Hematopoietic multipotent progenitor cell treated with erythropoietin and hydrocortisone succinate and interleukin-3 and kit ligand, for 8 days (in vitro differentiated cells): ENCODE results near the gene MAML1.
"Not testable (repeated sequence)": the region's sequence is repeated elsewhere in the genome, so short reads cannot be mapped to it uniquely, and the experiment has no call there.

Experiments
- DNase-seq: peaks from one replicate; pipeline ENCODE4 v3.0.0-alpha.2; 2015

Gene MAML1

DNA sequence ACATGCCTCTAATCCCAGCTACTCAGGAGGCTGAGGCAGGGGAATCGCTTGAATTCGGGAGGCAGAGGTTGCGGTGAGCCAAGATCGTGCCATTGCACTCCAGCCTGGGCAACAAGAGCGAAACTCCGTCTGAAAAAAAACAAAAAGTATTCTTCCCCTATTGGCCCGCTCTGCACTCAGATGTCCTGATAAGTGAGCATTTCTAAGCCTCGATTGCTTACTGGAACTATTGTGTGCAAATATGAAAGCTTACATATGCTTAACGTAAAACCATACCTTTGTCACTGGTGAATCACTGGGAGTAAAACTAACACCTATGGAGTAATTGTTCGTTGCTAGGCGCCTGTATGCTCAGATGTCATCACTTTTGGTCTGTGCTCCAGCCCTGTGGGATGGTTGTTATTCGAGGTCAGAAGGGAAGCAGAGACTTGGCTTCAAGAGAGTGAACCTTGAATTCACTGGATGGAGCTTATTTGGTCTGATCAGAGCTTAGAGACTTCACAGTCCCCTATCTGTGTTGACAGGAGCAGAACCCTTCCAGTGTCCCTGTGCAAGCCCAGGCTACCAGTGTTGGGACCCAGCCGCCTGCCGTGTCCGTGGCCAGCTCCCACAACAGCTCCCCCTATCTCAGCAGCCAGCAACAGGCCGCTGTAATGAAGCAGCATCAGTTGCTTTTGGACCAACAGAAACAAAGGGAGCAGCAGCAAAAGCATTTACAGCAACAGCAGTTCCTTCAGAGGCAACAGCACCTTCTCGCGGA, 35.9 kb downstream of the MAML1 start:
- DNase-seq, result no peak

GRCh38 chr5:179769271-179769670, 36.6 kb downstream of the MAML1 start:
- DNase-seq, result no peak

- no peak for DNase-seq
Observed at GRCh38 chr5:179769796-179770195, 37.2 kb downstream of the MAML1 start.

GRCh38 chr5:179771311-179771895, 38.8 kb downstream of the MAML1 start:
- DNase-seq, result peak; percentile 39

- no peak for DNase-seq
Observed at GRCh38 chr5:179772351-179772750, 39.7 kb downstream of the MAML1 start.

GRCh38 chr5:179773686-179774040, 41.0 kb downstream of the MAML1 start:
- DNase-seq, result no peak

DNA sequence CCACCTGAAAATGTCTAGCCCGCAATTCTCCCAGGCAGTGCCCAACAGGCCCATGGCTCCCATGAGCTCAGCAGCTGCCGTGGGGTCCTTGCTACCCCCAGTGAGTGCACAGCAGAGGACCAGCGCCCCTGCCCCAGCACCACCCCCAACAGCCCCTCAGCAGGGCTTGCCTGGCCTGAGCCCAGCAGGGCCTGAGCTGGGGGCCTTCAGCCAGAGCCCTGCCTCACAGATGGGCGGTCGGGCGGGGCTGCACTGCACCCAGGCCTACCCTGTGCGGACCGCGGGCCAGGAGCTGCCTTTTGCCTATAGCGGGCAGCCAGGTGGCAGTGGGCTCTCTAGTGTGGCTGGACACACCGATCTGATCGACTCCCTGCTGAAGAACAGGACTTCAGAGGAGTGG, 41.8 kb downstream of the MAML1 start:
- no peak for DNase-seq

GRCh38 chr5:179776411-179776938, 43.9 kb downstream of the MAML1 start:
- DNase-seq, result no peak

GRCh38 chr5:179777456-179777855, 44.8 kb downstream of the MAML1 start:
- no peak for DNase-seq

DNA sequence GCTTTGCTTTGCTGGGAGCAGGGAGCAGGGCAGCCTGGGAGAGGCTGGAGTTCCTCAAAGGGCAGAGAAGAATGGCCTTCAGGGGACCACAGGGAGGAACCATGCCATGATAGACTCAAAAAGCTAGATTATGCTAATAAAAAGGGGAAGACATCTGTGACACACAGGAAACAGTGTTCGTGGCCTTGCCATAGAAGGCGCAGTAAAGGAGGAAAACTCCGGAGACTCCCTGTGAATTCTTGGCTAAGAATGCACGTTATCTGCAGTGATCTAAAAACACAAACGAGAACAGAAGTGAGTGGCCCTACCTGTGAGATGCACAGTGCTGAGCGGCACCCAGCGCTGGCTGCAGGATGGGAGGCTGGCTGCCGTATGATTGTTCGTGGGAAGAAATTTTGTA, 45.3 kb downstream of the MAML1 start:
- no peak for DNase-seq

GRCh38 chr5:179778591-179778990, 46.0 kb downstream of the MAML1 start:
- DNase-seq, result no peak

DNA sequence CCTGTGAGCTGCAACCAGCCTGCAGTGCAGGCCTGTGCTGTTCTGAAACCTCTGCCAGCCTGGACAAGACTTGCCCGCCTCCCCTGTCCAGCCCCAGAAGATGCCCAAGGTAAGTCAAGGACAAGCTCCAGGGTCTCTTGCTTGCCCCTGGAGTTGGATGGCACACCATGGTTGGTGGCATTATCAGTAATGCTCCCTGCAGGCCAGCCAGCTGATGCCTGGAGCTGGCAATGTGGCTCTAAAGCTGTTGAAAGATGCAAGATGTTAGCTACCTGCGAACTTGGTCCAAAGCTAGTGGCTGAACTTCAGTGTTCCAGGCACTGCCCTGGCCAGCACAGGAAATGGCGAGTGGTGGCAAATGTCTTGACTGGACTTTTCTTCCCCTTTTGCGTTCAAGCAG, 47.2 kb downstream of the MAML1 start:
- DNase-seq, result no peak

DNA sequence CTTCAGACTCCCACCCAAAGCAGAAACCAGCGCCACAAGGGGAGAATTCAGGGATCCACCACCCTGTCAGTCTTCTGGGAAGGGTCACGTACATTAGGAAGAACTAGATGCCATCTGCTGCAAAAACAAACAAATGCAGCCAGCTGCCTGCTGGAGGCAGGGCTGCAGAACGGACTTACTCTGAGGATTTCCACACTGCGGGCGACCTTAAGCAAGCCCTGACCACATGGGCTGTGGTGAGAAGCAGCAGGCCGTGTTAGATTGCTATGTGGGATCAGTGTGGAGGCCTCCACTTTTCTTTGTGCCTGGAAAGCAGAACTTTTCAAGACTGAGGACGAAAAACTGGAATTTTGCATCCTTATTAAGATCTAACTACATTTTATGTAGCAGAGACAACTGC, 47.7 kb downstream of the MAML1 start:
- no peak for DNase-seq

DNA sequence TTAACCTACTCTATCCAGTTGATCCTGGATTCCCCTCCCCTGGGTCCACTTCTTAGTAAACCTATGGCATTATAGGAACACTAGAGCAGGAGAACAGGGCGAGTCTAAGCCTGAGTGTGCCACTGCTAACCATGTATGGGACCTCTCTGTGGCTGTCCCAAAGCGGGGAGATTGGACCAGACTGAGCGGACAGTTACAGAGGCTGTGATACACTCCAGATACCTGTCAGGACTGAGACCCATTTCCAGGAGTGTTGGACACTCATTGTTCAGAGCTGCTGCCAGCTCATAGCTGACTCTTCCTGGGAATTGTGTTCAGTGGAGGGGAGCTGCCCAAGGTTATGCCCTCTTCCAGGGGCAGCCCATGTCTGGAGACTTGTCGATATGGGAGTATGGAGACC, 49.2 kb downstream of the MAML1 start:
- no peak for DNase-seq

- DNase-seq, result no peak
Observed at GRCh38 chr5:179783128-179783527, 50.5 kb downstream of the MAML1 start.

- DNase-seq, result no peak
Observed at GRCh38 chr5:179786861-179787260, 54.2 kb downstream of the MAML1 start.

DNA sequence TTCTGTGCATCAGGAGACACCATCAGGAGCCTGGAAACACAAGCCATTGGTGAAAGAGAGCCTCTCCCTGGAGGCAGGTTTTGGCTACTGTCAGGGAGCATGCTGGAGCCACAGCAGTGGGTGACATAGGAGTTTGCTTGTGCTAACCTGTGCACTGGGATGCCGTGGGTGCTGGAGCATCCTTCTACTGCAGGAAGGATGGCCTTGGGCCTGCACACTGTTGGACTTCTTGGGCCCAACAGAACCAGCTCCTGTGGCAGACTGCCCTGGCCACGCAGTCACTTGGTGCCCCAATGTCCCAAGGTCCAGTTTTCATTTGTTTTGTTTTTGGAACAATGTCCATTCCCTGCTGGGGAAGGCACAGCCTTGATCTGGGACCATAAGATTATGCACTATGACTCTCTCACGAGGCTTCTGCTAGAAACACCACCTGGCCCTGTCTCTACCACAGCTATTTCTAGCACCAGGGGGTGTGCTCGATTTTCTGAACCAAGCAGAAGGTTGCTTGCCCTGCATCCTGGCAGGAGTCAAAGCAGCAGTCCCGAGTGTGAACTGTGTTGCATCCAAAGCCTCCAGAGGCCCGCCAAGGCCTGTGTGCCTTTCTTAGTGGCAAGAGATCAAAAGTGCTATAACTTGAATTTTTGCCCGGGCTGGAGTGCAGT, 55.7 kb downstream of the MAML1 start:
- no peak for DNase-seq

- not testable (repeated sequence) for DNase-seq
Observed at GRCh38 chr5:179789278-179789677, 56.7 kb downstream of the MAML1 start.

DNA sequence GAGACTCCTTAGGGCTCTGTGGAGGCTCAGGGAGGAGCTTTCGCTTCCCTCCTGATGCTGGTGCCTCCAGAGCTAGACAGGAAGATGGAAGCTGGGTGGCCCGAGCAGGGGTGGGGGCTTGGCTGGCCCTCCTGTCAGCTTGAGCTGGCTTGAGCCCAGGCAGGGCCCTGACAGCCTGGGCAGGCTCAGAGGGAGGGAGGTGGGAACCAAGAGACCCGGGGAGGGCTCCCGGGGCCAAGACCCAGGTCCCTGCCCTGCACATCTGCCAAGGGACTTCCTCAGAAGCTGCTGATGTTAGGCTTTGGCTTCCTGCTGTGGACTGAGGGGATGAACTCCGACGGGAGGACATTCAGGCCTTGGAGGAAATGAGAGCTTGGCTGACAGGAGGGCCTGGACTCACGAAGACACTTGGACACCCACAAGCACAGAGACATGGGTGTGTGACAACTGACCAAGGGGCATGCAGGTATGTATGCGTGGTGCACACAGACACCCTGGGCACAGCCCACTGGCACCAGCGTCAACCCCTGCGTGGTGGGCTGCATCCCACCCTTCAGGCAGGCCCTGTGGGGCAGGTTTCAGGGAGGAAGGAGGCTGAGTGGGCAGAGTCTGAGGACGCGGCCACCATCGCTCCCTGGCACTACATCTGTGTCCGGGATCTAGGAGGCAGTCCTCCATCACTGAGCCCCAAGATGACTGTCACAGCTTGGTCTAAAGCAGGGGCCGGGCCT, 59.4 kb downstream of the MAML1 start:
- no peak for DNase-seq

DNA sequence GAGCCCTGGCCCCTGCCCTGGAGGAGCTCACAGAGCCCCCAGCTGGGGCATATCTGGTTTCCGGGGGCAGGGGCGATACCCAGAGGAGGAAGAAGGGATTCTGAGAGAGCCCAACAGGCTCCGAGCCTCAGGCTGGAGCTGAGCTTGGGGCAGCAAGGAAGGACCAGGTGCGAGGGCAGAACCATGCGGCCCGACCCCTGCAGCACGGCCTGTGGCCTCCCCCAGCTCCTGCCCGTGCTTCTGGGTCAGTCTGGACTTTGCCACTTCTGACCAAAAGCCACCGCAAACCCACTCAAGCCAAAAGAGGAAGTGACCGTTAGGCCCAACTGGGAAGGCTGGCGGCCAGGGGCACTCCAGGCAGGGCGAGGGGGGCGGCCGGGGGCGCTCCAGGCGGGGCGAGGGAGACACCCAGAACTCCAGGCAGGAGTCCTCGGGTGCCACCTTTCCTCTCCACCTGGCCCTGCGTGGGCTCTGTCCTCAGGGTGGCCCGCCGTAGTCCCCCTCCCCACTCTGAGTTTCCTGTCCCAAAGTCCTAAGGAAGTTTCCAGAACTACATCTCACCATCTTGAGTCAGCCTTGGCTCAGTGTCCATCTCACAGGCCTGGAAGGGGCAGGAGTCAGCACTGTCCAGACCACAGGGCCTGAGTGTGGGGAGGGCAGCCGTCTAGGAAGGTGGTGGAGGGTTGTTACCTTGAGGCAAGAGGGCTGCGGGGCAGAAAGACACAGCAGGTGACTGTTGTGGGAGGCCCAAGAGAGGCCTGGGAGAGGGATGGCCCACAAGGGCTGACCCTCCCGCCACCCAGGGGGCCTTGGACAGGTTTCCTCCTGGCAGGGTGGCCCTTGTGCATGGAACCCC, 60.2 kb downstream of the MAML1 start:
- DNase-seq, result peak; percentile 27

GRCh38 chr5:179793468-179794139, 61.0 kb downstream of the MAML1 start, which contains the start of gene LTC4S:
Gene LTC4S (plus strand): TSS chr5:179793986. CDS start chr5:179794081, 95 bp downstream.
- DNase-seq, result peak; percentile 88

- DNase-seq, result no peak
Observed at GRCh38 chr5:179794171-179794570, 61.5 kb downstream of the MAML1 start.
